GM12878 (cell line): ENCODE results near the gene F13A1. TPM values are rescaled to one million over a fixed set of nuclear protein-coding genes. Genes with fewer than 3 reads are reported as not detected.

Experiments used
- ATAC-seq: fragments of 200-7000 bp; cut with Tn5 transposase; 3 replicates; pipeline ENCODE4 v1.9.1; 2020; ENCODE audit warnings: mild to moderate bottlenecking, moderate library complexity
- BruUV-seq: library from RNA; stranded (reverse); fragments of 400-500 nt; replicated peaks from 2 replicates; lab custom pipeline; 2021; lab: Mats Ljungman, UMichigan
- CTCF ChIA-PET: fragments of 300-600 bp; sonication (Branson Sonifier 250); formaldehyde crosslinking; extraction: SDS; loops from one replicate; lab custom pipeline; 2021; ENCODE audit warnings: inconsistent platforms; lab: Yijun Ruan, JAX
- POLR2A ChIA-PET: fragments of 350-600 bp; formaldehyde crosslinking; extraction: SDS; loops from one replicate; lab custom pipeline; 2021; ENCODE audit warnings: inconsistent platforms; lab: Charles Lee
- RAD21 ChIA-PET: fragments of 300-600 bp; sonication (Branson Sonifier 250); formaldehyde crosslinking; loops from one replicate; lab custom pipeline; 2023; ENCODE audit warnings: antibody characterized with exemption; ENCODE audit not compliant: unreplicated experiment; lab: Charles Lee
- SMC1A ChIA-PET: fragments of 300-600 bp; sonication (Branson Sonifier 250); formaldehyde crosslinking; loops from one replicate; lab custom pipeline; 2023; ENCODE audit not compliant: unreplicated experiment, uncharacterized antibody; lab: Charles Lee
- DNase-seq: peaks from one replicate; pipeline ENCODE4 v3.0.0-alpha.2; 2011; ENCODE audit warnings: low read depth, low spot score
- FAIRE-seq: peaks from 3 replicates; lab custom pipeline; 2011; peaks lifted over from hg19 to GRCh38; lab: Jason Lieb, UNC
- H2AFZ ChIP-seq: 2 replicates; pipeline ENCODE4 v1.6.0; 2011; ENCODE audit warnings: low read depth, low read length, control low read depth; ENCODE audit not compliant: control insufficient read depth
- H3K27ac ChIP-seq: 2 replicates; pipeline ENCODE4 v1.5.1; 2011; ENCODE audit warnings: control low read depth; ENCODE audit not compliant: control insufficient read depth, insufficient read depth
- H3K27me3 ChIP-seq, 2 experiments: replicated peaks in 1 of 2; 2 replicates each; pipeline versions ENCODE4 v1.6.0 to v1.6.1; 2011; ENCODE audit warnings: low read length in 1 of 2; ENCODE audit not compliant: control insufficient read depth in 2 of 2, insufficient read depth in 2 of 2
- H3K36me3 ChIP-seq, 2 experiments: 2 replicates each; pipeline ENCODE4 v1.5.1; 2011; ENCODE audit warnings: low read length in 1 of 2; ENCODE audit not compliant: control insufficient read depth in 2 of 2, insufficient read depth in 2 of 2
- H3K4me1 ChIP-seq: 2 replicates; pipeline ENCODE4 v1.6.1; 2011; ENCODE audit warnings: mild to moderate bottlenecking, low read length, moderate library complexity, mixed read lengths; ENCODE audit not compliant: control insufficient read depth, insufficient read depth
- H3K4me2 ChIP-seq: 2 replicates; pipeline ENCODE4 v1.6.0; 2011; ENCODE audit warnings: control low read depth; ENCODE audit not compliant: control insufficient read depth, insufficient read depth
- H3K4me3 ChIP-seq: fragments of 200-600 bp; sonication (generic); 2 replicates; pipeline ENCODE4 v1.5.1; 2016
- H3K79me2 ChIP-seq: 2 replicates; pipeline ENCODE4 v1.6.0; 2011; ENCODE audit warnings: low read length; ENCODE audit not compliant: control insufficient read depth, insufficient read depth
- H3K9ac ChIP-seq: 2 replicates; pipeline ENCODE4 v1.8.0; 2011; ENCODE audit warnings: low read length, control low read depth, mixed read lengths; ENCODE audit not compliant: control insufficient read depth, insufficient read depth
- H3K9me3 ChIP-seq: replicated peaks from 3 replicates; pipeline ENCODE4 v1.5.1; 2011; ENCODE audit warnings: mild to moderate bottlenecking, low read length; ENCODE audit not compliant: control insufficient read depth, insufficient read depth
- H4K20me1 ChIP-seq: 2 replicates; pipeline ENCODE4 v1.6.0; 2011; ENCODE audit not compliant: control insufficient read depth, insufficient read depth
- BACH1 ChIP-seq: fragments of 450-650 bp; IDR thresholded peaks from 2 replicates; pipeline ENCODE4 v1.6.1; 2017; ENCODE audit warnings: mild to moderate bottlenecking, borderline replicate concordance
- ETV6 ChIP-seq, 2 experiments: fragments of 450-650 bp in 1 of 2; IDR thresholded peaks in 1 of 2; conservative IDR thresholded peaks in 1 of 2; 2 replicates each; pipeline ENCODE4 v1.6.1; 2014; ENCODE audit warnings: antibody characterized with exemption in 1 of 2, borderline replicate concordance in 1 of 2, low read depth in 1 of 2, mild to moderate bottlenecking in 1 of 2, moderate library complexity in 1 of 2
- JUNB ChIP-seq: IDR thresholded peaks from 2 replicates; pipeline ENCODE4 v1.6.1; 2016; ENCODE audit warnings: antibody characterized with exemption, mild to moderate bottlenecking
- NRF1 ChIP-seq: conservative IDR thresholded peaks from 2 replicates; pipeline ENCODE4 v1.6.1; 2011; ENCODE audit warnings: mild to moderate bottlenecking, low read depth, low read length, improper control_type of control experiment
- SIX5 ChIP-seq: IDR thresholded peaks from 2 replicates; pipeline ENCODE4 v1.6.1; 2011; ENCODE audit warnings: mild to moderate bottlenecking, low read depth, low read length, moderate library complexity; ENCODE audit not compliant: severe bottlenecking
- SMAD1 ChIP-seq: fragments of 450-650 bp; IDR thresholded peaks from 2 replicates; pipeline ENCODE4 v1.6.1; 2018; ENCODE audit warnings: mild to moderate bottlenecking, low read depth; ENCODE audit not compliant: partially characterized antibody
- SPI1 ChIP-seq: IDR thresholded peaks from 2 replicates; pipeline ENCODE4 v1.6.1; 2011; ENCODE audit warnings: low read depth, mild to moderate bottlenecking, low read length, moderate library complexity, borderline replicate concordance; ENCODE audit not compliant: insufficient read depth
- WRNIP1 ChIP-seq: IDR thresholded peaks from 2 replicates; pipeline ENCODE4 v1.6.1; 2011; ENCODE audit warnings: low read depth, low read length, improper control_type of control experiment, borderline replicate concordance
- YBX1 ChIP-seq: fragments of 450-650 bp; IDR thresholded peaks from 2 replicates; pipeline ENCODE4 v1.6.1; 2016; ENCODE audit warnings: antibody characterized with exemption
- WGBS: methylation state at CpG from one replicate; pipeline ENCODE4 v1.1.6; 2016; ENCODE audit warnings: low lambda C conversion rate; ENCODE audit not compliant: insufficient replicate concordance, insufficient coverage; ENCODE audit errors: missing lambda C conversion rate; 5-methylcytosine and 5-hydroxymethylcytosine counted together
- in situ Hi-C: fragments of 300-500 bp; cut with MboI; formaldehyde crosslinking; loops from 9 replicates; pipeline ENCODE4 v1.14.3; 2018; ENCODE audit warnings: mixed read lengths
- intact Hi-C: fragments of 100-400 bp; cut with micrococcal nuclease; formaldehyde crosslinking; loops from one replicate; pipeline ENCODE4 v1.14.2; 2022; ENCODE audit not compliant: unreplicated experiment
- polyA plus RNA-seq, 11 experiments: library from polyadenylated mRNA; depleted of rRNA in 4 of 11; unstranded in 6 of 11; stranded (reverse) in 5 of 11; fragments of >200 nt; fragmentation: Nextera tagmentation in 4 of 11; fragmentation: Illumina TruSeq in 1 of 11; extraction: Ambion mirVana in 4 of 11; extraction: Trizol in 1 of 11; gene quantifications; 1 replicate in 1 of 11; 2 replicates in 10 of 11; pipeline versions ENCODE4 v1.2.1 to v1.2.3, GENCODE V29; 2011 to 2016; ENCODE audit warnings: inconsistent platforms in 2 of 11, missing spikeins in 2 of 11, low read depth in 1 of 11
- total RNA-seq, 4 experiments: library from RNA; depleted of rRNA in 3 of 4; stranded (reverse); fragments of >200 nt in 3 of 4; fragmentation: Illumina TruSeq in 1 of 4; extraction: Trizol in 1 of 4; gene quantifications; 2 replicates each; pipeline versions ENCODE4 v1.2.1 to v1.2.3, GENCODE V29; 2013 to 2021
- TF ChIP-seq, protein P1 (sequence below): IDR thresholded peaks from 2 replicates; pipeline ENCODE4 v1.6.1; 2012; ENCODE audit warnings: low read depth, low read length, improper control_type of control experiment
- TF ChIP-seq, protein P2 (sequence below): IDR thresholded peaks from 2 replicates; pipeline ENCODE4 v1.6.1; 2012; ENCODE audit warnings: low read depth, low read length, improper control_type of control experiment

Gene F13A1
- total and polyA plus RNA-seq, 10 of the 15 experiments (the other 5 are each of a cell fraction or from before 2014, with no cell fraction given): 0.48 to 1.8 (median 1.0) TPM

DNA sequence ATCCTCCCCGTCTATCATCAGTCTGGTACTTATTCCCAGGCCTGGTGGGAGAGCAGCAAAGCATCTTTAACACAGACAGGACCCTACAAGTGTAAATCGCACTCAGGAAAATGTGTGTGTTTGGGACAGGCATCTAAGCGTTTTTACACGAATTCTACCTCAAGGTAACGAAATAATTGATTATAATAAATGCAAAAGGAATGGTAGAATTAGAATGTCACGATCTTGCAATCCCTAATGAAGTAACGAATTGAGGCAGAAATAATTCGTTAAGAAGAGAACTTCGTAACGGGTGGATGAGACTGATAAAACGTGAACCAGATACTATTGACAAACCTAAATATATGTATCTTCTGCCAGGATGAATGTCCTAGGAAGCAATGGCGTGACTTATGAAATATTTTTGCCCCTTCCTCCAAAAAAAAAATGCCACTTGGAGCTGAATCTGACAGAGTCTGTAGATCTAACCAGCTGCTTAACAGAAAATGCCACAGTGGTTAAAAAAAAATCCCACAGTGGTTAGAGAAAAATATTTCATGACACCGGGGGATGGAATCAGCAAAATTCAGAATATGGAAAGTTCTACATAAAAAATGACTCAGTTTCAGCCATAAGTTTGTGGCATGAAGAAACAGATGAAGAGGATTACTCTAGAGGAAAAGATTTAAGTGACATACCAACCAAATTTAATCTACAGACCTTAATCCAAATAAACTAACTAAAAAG lies 68.7 kb downstream of the F13A1 start:
- POLR2A ChIA-PET: no interaction called here
- Histone ChIP-seq H3K4me2 (no peak overlapping the region), H3K4me3 (no peak overlapping the region), H2AFZ (no peak overlapping the region), H3K36me3 (no peaks in the 10 kb centered on the region), H4K20me1 (no peaks in the 10 kb centered on the region), H3K27me3 (no peaks in the 10 kb centered on the region), H3K79me2 (no peaks in the 10 kb centered on the region), H3K27ac (no peak overlapping the region), H3K4me1 (no peaks in the 10 kb centered on the region), H3K9ac (no peak overlapping the region), H3K9me3 (no peaks in the 10 kb centered on the region)
- CTCF ChIA-PET: interaction anchor here (1.8 kb wide), 1 partner anchor 18 kb away, joined by 4 read pairs; no protein-coding TSS in a partner anchor
- RAD21 ChIA-PET: no interaction called here
- ATAC-seq (no peak), DNase-seq (no peak), FAIRE-seq (no peak)
- TF ChIP-seq SMAD1 (no peak), YBX1 (no peak), NRF1 (no peak)
- TF ChIP-seq, protein P1, sequence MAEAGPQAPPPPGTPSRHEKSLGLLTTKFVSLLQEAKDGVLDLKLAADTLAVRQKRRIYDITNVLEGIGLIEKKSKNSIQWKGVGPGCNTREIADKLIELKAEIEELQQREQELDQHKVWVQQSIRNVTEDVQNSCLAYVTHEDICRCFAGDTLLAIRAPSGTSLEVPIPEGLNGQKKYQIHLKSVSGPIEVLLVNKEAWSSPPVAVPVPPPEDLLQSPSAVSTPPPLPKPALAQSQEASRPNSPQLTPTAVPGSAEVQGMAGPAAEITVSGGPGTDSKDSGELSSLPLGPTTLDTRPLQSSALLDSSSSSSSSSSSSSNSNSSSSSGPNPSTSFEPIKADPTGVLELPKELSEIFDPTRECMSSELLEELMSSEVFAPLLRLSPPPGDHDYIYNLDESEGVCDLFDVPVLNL: no peak
- intact Hi-C loops: no loop called here
- SMC1A ChIA-PET: interaction anchor here (1.1 to 3.3 kb wide), 4 partner anchors 10 to 82 kb away, joined by 3 to 15 read pairs (median 4); no protein-coding TSS in a partner anchor
- in situ Hi-C loops: no loop called here
- BruUV-seq: no TSS peak
- 26% methylated on average over 13 of the region's 13 CpGs for WGBS

DNA sequence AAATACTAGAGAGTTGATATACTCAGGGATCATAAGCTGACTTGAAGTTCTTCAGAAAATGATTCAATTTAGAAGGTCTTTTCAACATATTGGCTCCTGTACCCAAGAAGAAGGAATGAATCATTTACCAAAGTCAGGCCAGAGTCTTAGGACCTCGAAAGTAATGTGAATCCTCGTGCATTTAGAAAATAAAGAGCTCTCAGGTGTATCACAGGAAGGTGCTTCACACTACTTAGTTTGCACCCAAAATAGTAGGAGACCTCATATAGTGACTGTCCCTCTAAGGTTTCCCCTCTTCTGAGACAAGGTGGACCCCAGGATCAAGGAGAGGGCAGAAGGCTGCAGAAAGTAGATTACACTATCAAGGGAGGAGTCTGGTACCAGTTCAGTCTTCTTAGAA lies 71.8 kb downstream of the F13A1 start:
- Histone ChIP-seq H3K27me3 (no peaks in the 10 kb centered on the region), H3K4me1 (no peaks in the 10 kb centered on the region), H2AFZ (no peak overlapping the region), H3K9ac (no peak overlapping the region), H3K36me3 (no peaks in the 10 kb centered on the region), H3K4me3 (no peak overlapping the region), H4K20me1 (no peaks in the 10 kb centered on the region), H3K9me3 (no peaks in the 10 kb centered on the region), H3K4me2 (no peak overlapping the region), H3K79me2 (no peaks in the 10 kb centered on the region), H3K27ac (no peak overlapping the region)
- BruUV-seq: no TSS peak
- ATAC-seq (peak; percentile 62), FAIRE-seq (no peak), DNase-seq (no peak)
- ChIA-PET SMC1A (interaction anchor here (0.9 to 3.3 kb wide), 5 partner anchors 9 to 142 kb away, joined by 3 to 15 read pairs (median 6); no protein-coding TSS in a partner anchor), RAD21 (interaction anchor here (1.5 kb wide), 1 partner anchor 67 kb away, joined by 3 read pairs; no protein-coding TSS in a partner anchor), CTCF (interaction anchor here (0.8 to 1.5 kb wide), 4 partner anchors 10 to 246 kb away, joined by 3 to 5 read pairs (median 3); no protein-coding TSS in a partner anchor), POLR2A (no interaction called here)
- in situ Hi-C loops: no loop called here
- 0% methylated on average over 2 of the region's 2 CpGs for WGBS
- intact Hi-C loops: no loop called here
- TF ChIP-seq BACH1 (no peak), SPI1 (no peak), ETV6 (conservative IDR thresholded peaks at IDR 0.05 in 1 of 2, IDR thresholded peaks at IDR 0.05 in 1 of 2; ENCODE audit: borderline replicate concordance in 1 of 2, low read depth in 1 of 2) (no peak), SIX5 (no peak), WRNIP1 (no peak), JUNB (no peak)
- TF ChIP-seq, protein P2, sequence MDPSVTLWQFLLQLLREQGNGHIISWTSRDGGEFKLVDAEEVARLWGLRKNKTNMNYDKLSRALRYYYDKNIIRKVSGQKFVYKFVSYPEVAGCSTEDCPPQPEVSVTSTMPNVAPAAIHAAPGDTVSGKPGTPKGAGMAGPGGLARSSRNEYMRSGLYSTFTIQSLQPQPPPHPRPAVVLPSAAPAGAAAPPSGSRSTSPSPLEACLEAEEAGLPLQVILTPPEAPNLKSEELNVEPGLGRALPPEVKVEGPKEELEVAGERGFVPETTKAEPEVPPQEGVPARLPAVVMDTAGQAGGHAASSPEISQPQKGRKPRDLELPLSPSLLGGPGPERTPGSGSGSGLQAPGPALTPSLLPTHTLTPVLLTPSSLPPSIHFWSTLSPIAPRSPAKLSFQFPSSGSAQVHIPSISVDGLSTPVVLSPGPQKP: no peak
